ENCODE measurements around the gene MYBPHL. TPM values are rescaled to one million over a fixed set of nuclear protein-coding genes. Genes with fewer than 3 reads are reported as not detected.

MYBPHL gene
- total and polyA plus RNA-seq, 2 experiments from 2014 or later, result not detected

GRCh38 chr1:109322974-109323373 lies 16.2 kb upstream of the MYBPHL start:
- no peak overlapping the region for H2AFZ ChIP-seq
- WGBS, 2 experiments (ENCODE audit: low coverage in 1 of 2, low lambda C conversion rate in 2 of 2, missing lambda C conversion rate in 2 of 2), result 83 to 84% methylated on average over 6 of the region's 6 CpGs
- H3K27me3 ChIP-seq (replicated peaks; ENCODE audit: insufficient read depth), result no peaks in the 10 kb centered on the region
- H3K9me3 ChIP-seq (ENCODE audit: low read depth), result no peaks in the 10 kb centered on the region
- no peak for DNase-seq
- H3K27ac ChIP-seq, result no peak overlapping the region
- no peaks in the 10 kb centered on the region for H3K36me3 ChIP-seq (ENCODE audit: low read depth)
- H3K4me3 ChIP-seq, result no peak overlapping the region
- no peaks in the 10 kb centered on the region for H4K20me1 ChIP-seq (ENCODE audit: insufficient read depth)
- H3K9ac ChIP-seq, result no peak overlapping the region
- H3F3A ChIP-seq (ENCODE audit: insufficient read depth), result no peaks in the 10 kb centered on the region
- in situ Hi-C loops (cut with MboI), result no loop called here
- no peaks in the 10 kb centered on the region for H3K4me1 ChIP-seq (ENCODE audit: insufficient read depth)
- H3K9me2 ChIP-seq (ENCODE audit: insufficient read depth), result no peaks in the 10 kb centered on the region
- TF ChIP-seq EZH2phosphoT487 (IDR thresholded peaks at IDR 0.05; ENCODE audit: insufficient read depth, low read depth), result no peak
- no peak for TF ChIP-seq EZH2 (IDR thresholded peaks at IDR 0.05; ENCODE audit: insufficient read depth, poor library complexity, severe bottlenecking)
- H3K79me2 ChIP-seq (ENCODE audit: insufficient read depth), result no peaks in the 10 kb centered on the region
- H3K4me2 ChIP-seq (ENCODE audit: unreplicated experiment), result no peak overlapping the region

GRCh38 chr1:109319114-109319513 lies 12.3 kb upstream of the MYBPHL start:
- Histone ChIP-seq H3K9me3 (ENCODE audit: low read depth) (no peaks in the 10 kb centered on the region), H2AFZ (no peak overlapping the region), H4K20me1 (ENCODE audit: insufficient read depth) (no peaks in the 10 kb centered on the region), H3K27ac (no peak overlapping the region), H3K79me2 (ENCODE audit: insufficient read depth) (no peaks in the 10 kb centered on the region), H3K36me3 (ENCODE audit: low read depth) (no peaks in the 10 kb centered on the region), H3K4me2 (ENCODE audit: unreplicated experiment) (no peak overlapping the region), H3K9me2 (ENCODE audit: insufficient read depth) (no peaks in the 10 kb centered on the region), H3K27me3 (replicated peaks; ENCODE audit: insufficient read depth) (no peaks in the 10 kb centered on the region), H3K9ac (no peak overlapping the region), H3K4me3 (no peak overlapping the region), H3F3A (ENCODE audit: insufficient read depth) (no peaks in the 10 kb centered on the region), H3K4me1 (ENCODE audit: insufficient read depth) (no peaks in the 10 kb centered on the region)
- 83 to 85% methylated on average over 3 of the region's 3 CpGs for WGBS, 2 experiments (ENCODE audit: low coverage in 1 of 2, low lambda C conversion rate in 2 of 2, missing lambda C conversion rate in 2 of 2)
- DNase-seq, result no peak
- in situ Hi-C loops (cut with MboI), result no loop called here
- TF ChIP-seq EZH2 (IDR thresholded peaks at IDR 0.05; ENCODE audit: insufficient read depth, poor library complexity, severe bottlenecking), result no peak

GRCh38 chr1:109316506-109316905 lies 9.7 kb upstream of the MYBPHL start:
- H3F3A ChIP-seq (ENCODE audit: insufficient read depth), result no peaks in the 10 kb centered on the region
- no peak overlapping the region for H3K27ac ChIP-seq

GRCh38 chr1:109315288-109315687 lies 8.5 kb upstream of the MYBPHL start:
- no peak overlapping the region for H2AFZ ChIP-seq
- no peak overlapping the region for H3K9ac ChIP-seq
- no peaks in the 10 kb centered on the region for H3K9me2 ChIP-seq (ENCODE audit: insufficient read depth)
- H3K36me3 ChIP-seq (ENCODE audit: low read depth), result no peaks in the 10 kb centered on the region
- H3F3A ChIP-seq (ENCODE audit: insufficient read depth), result no peaks in the 10 kb centered on the region
- TF ChIP-seq EZH2phosphoT487 (IDR thresholded peaks at IDR 0.05; ENCODE audit: insufficient read depth, low read depth) (no peak), EZH2 (IDR thresholded peaks at IDR 0.05; ENCODE audit: insufficient read depth, poor library complexity, severe bottlenecking) (no peak)
- no peaks in the 10 kb centered on the region for H4K20me1 ChIP-seq (ENCODE audit: insufficient read depth)
- no peaks in the 10 kb centered on the region for H3K9me3 ChIP-seq (ENCODE audit: low read depth)
- H3K79me2 ChIP-seq (ENCODE audit: insufficient read depth), result no peaks in the 10 kb centered on the region
- no peak overlapping the region for H3K4me3 ChIP-seq
- no peak overlapping the region for H3K4me2 ChIP-seq (ENCODE audit: unreplicated experiment)
- H3K27ac ChIP-seq, result no peak overlapping the region
- WGBS, 2 experiments (ENCODE audit: low coverage in 1 of 2, low lambda C conversion rate in 2 of 2, missing lambda C conversion rate in 2 of 2), result 73 to 79% methylated on average over 4 of the region's 4 CpGs
- H3K27me3 ChIP-seq (replicated peaks; ENCODE audit: insufficient read depth), result no peaks in the 10 kb centered on the region
- in situ Hi-C loops (cut with MboI), result no loop called here
- no peaks in the 10 kb centered on the region for H3K4me1 ChIP-seq (ENCODE audit: insufficient read depth)
- no peak for DNase-seq

More at GRCh38 chr1:109316506-109316905, 9.7 kb upstream of the MYBPHL start:
- Histone ChIP-seq H3K36me3 (ENCODE audit: low read depth) (no peaks in the 10 kb centered on the region), H2AFZ (no peak overlapping the region), H3K9ac (no peak overlapping the region), H3K4me3 (no peak overlapping the region), H3K9me2 (ENCODE audit: insufficient read depth) (no peaks in the 10 kb centered on the region), H3K9me3 (ENCODE audit: low read depth) (no peaks in the 10 kb centered on the region), H3K4me2 (ENCODE audit: unreplicated experiment) (no peak overlapping the region), H3K27me3 (replicated peaks; ENCODE audit: insufficient read depth) (no peaks in the 10 kb centered on the region), H4K20me1 (ENCODE audit: insufficient read depth) (no peaks in the 10 kb centered on the region), H3K4me1 (ENCODE audit: insufficient read depth) (no peaks in the 10 kb centered on the region), H3K79me2 (ENCODE audit: insufficient read depth) (no peaks in the 10 kb centered on the region)
- no peak for DNase-seq
- in situ Hi-C loops (cut with MboI), result no loop called here
- WGBS, 2 experiments (ENCODE audit: low coverage in 1 of 2, low lambda C conversion rate in 2 of 2, missing lambda C conversion rate in 2 of 2), result 90 to 100% methylated on average over 1 of the region's 1 CpG
- TF ChIP-seq EZH2 (IDR thresholded peaks at IDR 0.05; ENCODE audit: insufficient read depth, poor library complexity, severe bottlenecking) (no peak), EZH2phosphoT487 (IDR thresholded peaks at IDR 0.05; ENCODE audit: insufficient read depth, low read depth) (no peak)

GRCh38 chr1:109314795-109315194 lies 8.0 kb upstream of the MYBPHL start:
- DNase-seq, result peak; percentile 15
- no peak for TF ChIP-seq EZH2phosphoT487 (IDR thresholded peaks at IDR 0.05; ENCODE audit: insufficient read depth, low read depth)
- no peak for TF ChIP-seq EZH2 (IDR thresholded peaks at IDR 0.05; ENCODE audit: insufficient read depth, poor library complexity, severe bottlenecking)
- Histone ChIP-seq H3K4me1 (ENCODE audit: insufficient read depth) (no peaks in the 10 kb centered on the region), H4K20me1 (ENCODE audit: insufficient read depth) (no peaks in the 10 kb centered on the region), H2AFZ (no peak overlapping the region), H3K4me2 (ENCODE audit: unreplicated experiment) (no peak overlapping the region), H3K9me3 (ENCODE audit: low read depth) (no peaks in the 10 kb centered on the region), H3K9me2 (ENCODE audit: insufficient read depth) (no peaks in the 10 kb centered on the region), H3F3A (ENCODE audit: insufficient read depth) (no peaks in the 10 kb centered on the region), H3K36me3 (ENCODE audit: low read depth) (no peaks in the 10 kb centered on the region), H3K4me3 (no peak overlapping the region), H3K27ac (no peak overlapping the region), H3K79me2 (ENCODE audit: insufficient read depth) (no peaks in the 10 kb centered on the region), H3K9ac (no peak overlapping the region), H3K27me3 (replicated peaks; ENCODE audit: insufficient read depth) (no peaks in the 10 kb centered on the region)
- WGBS, 2 experiments (ENCODE audit: low coverage in 1 of 2, low lambda C conversion rate in 2 of 2, missing lambda C conversion rate in 2 of 2), result 90 to 95% methylated on average over 1 of the region's 1 CpG
- in situ Hi-C loops (cut with MboI), result no loop called here

All from GM23248 (cell line).